Effector memory CD4-positive, alpha-beta T cell (primary cell): ENCODE measurements around the gene PLCB1.

ENCODE experiments used
- DNase-seq, 3 donors: peaks; one replicate each; pipeline ENCODE4 v3.0.0-alpha.2; 2020
- H3K27ac ChIP-seq: 2 replicates; pipeline ENCODE4 v1.7.0; 2013; ENCODE audit warnings: mild to moderate bottlenecking, low read length, moderate library complexity; ENCODE audit not compliant: insufficient read depth, poor library complexity, severe bottlenecking
- H3K27me3 ChIP-seq: replicated peaks from 2 replicates; pipeline ENCODE4 v1.7.0; 2013; ENCODE audit warnings: mild to moderate bottlenecking, low read length; ENCODE audit not compliant: insufficient read depth, control insufficient read depth, poor library complexity, severe bottlenecking
- H3K36me3 ChIP-seq: 2 replicates; pipeline ENCODE4 v1.7.0; 2013; ENCODE audit warnings: mild to moderate bottlenecking, low read length, moderate library complexity; ENCODE audit not compliant: control insufficient read depth, insufficient read depth
- H3K4me1 ChIP-seq: 2 replicates; pipeline ENCODE4 v1.7.0; 2013; ENCODE audit warnings: low read length, mild to moderate bottlenecking; ENCODE audit not compliant: control insufficient read depth, insufficient read depth, poor library complexity, severe bottlenecking
- H3K4me3 ChIP-seq: 2 replicates; pipeline ENCODE4 v1.7.0; 2013; ENCODE audit warnings: low read length, low read depth, mild to moderate bottlenecking; ENCODE audit not compliant: insufficient read depth, poor library complexity, severe bottlenecking
- H3K9me3 ChIP-seq: 2 replicates; pipeline ENCODE4 v1.7.0; 2013; ENCODE audit warnings: mild to moderate bottlenecking, low read length, moderate library complexity; ENCODE audit not compliant: control insufficient read depth

The PLCB1 gene

GRCh38 chr20:8865636-8866035 is 733.6 kb downstream of the PLCB1 start:
- H3K36me3 ChIP-seq, result no peaks in the 10 kb centered on the region
- no peaks in the 10 kb centered on the region for H3K4me1 ChIP-seq

GRCh38 chr20:8867038-8867740 is 735.1 kb downstream of the PLCB1 start:
- Histone ChIP-seq H3K36me3 (no peaks in the 10 kb centered on the region), H3K27ac (no peak overlapping the region), H3K9me3 (no peaks in the 10 kb centered on the region), H3K27me3 (no peaks in the 10 kb centered on the region), H3K4me3 (no peak overlapping the region), H3K4me1 (no peaks in the 10 kb centered on the region)
- no peak for DNase-seq

More at GRCh38 chr20:8865636-8866035, 733.6 kb downstream of the PLCB1 start:
- no peak overlapping the region for H3K4me3 ChIP-seq
- DNase-seq, result no peak
- no peaks in the 10 kb centered on the region for H3K9me3 ChIP-seq
- H3K27me3 ChIP-seq, result no peaks in the 10 kb centered on the region
- no peak overlapping the region for H3K27ac ChIP-seq

- no peaks in the 10 kb centered on the region for H3K36me3 ChIP-seq
- H3K9me3 ChIP-seq, result no peaks in the 10 kb centered on the region
- no peaks in the 10 kb centered on the region for H3K4me1 ChIP-seq
- no peak overlapping the region for H3K4me3 ChIP-seq
- DNase-seq, result no peak
- no peak overlapping the region for H3K27ac ChIP-seq
- no peaks in the 10 kb centered on the region for H3K27me3 ChIP-seq
Measured at GRCh38 chr20:8870652-8871051, 738.6 kb downstream of the PLCB1 start.

GRCh38 chr20:8874437-8874836 is 742.4 kb downstream of the PLCB1 start:
- no peak for DNase-seq

GRCh38 chr20:8875586-8875985 is 743.5 kb downstream of the PLCB1 start:
- no peak for DNase-seq

More at GRCh38 chr20:8874437-8874836, 742.4 kb downstream of the PLCB1 start:
- Histone ChIP-seq H3K27ac (no peak overlapping the region), H3K27me3 (no peaks in the 10 kb centered on the region), H3K36me3 (no peaks in the 10 kb centered on the region), H3K9me3 (no peaks in the 10 kb centered on the region), H3K4me3 (no peak overlapping the region), H3K4me1 (no peaks in the 10 kb centered on the region)

GRCh38 chr20:8876366-8876765 is 744.3 kb downstream of the PLCB1 start:
- Histone ChIP-seq H3K27ac (no peak overlapping the region), H3K4me1 (no peaks in the 10 kb centered on the region), H3K36me3 (no peaks in the 10 kb centered on the region), H3K4me3 (no peak overlapping the region), H3K9me3 (no peaks in the 10 kb centered on the region), H3K27me3 (no peaks in the 10 kb centered on the region)
- no peak for DNase-seq

More at GRCh38 chr20:8875586-8875985, 743.5 kb downstream of the PLCB1 start:
- no peaks in the 10 kb centered on the region for H3K36me3 ChIP-seq
- no peak overlapping the region for H3K27ac ChIP-seq
- no peaks in the 10 kb centered on the region for H3K4me1 ChIP-seq
- H3K4me3 ChIP-seq, result no peak overlapping the region
- H3K27me3 ChIP-seq, result no peaks in the 10 kb centered on the region
- no peaks in the 10 kb centered on the region for H3K9me3 ChIP-seq

GRCh38 chr20:8877294-8877693 is 745.2 kb downstream of the PLCB1 start:
- no peak overlapping the region for H3K27ac ChIP-seq
- H3K4me3 ChIP-seq, result no peak overlapping the region
- no peak for DNase-seq
- no peaks in the 10 kb centered on the region for H3K9me3 ChIP-seq
- H3K36me3 ChIP-seq, result no peaks in the 10 kb centered on the region
- H3K27me3 ChIP-seq, result no peaks in the 10 kb centered on the region
- H3K4me1 ChIP-seq, result no peaks in the 10 kb centered on the region

- DNase-seq, result no peak
- Histone ChIP-seq H3K4me3 (no peak overlapping the region), H3K27me3 (no peaks in the 10 kb centered on the region), H3K4me1 (no peaks in the 10 kb centered on the region), H3K9me3 (no peaks in the 10 kb centered on the region), H3K36me3 (no peaks in the 10 kb centered on the region), H3K27ac (no peak overlapping the region)
Measured at GRCh38 chr20:8879669-8880068, 747.6 kb downstream of the PLCB1 start.

- H3K4me3 ChIP-seq, result no peak overlapping the region
- no peak for DNase-seq
Measured at GRCh38 chr20:8880085-8880853, 748.2 kb downstream of the PLCB1 start.

GRCh38 chr20:8891039-8891438 is 759.0 kb downstream of the PLCB1 start:
- Histone ChIP-seq H3K4me1 (no peaks in the 10 kb centered on the region), H3K27ac (no peak overlapping the region), H3K4me3 (no peak overlapping the region), H3K9me3 (peaks cover 4% of the 10 kb centered on the region), H3K36me3 (no peaks in the 10 kb centered on the region), H3K27me3 (no peaks in the 10 kb centered on the region)
- no peak for DNase-seq

More at GRCh38 chr20:8880085-8880853, 748.2 kb downstream of the PLCB1 start:
- Histone ChIP-seq H3K4me1 (no peaks in the 10 kb centered on the region), H3K9me3 (no peaks in the 10 kb centered on the region), H3K27me3 (no peaks in the 10 kb centered on the region), H3K27ac (no peak overlapping the region), H3K36me3 (no peaks in the 10 kb centered on the region)
